ENCODE measurements around the gene ENPP3. TPM values are rescaled to one million over a fixed set of nuclear protein-coding genes. Genes with fewer than 3 reads are reported as not detected.

Gene ENPP3
- total and polyA plus RNA-seq, 9 of the 15 experiments (the other 6 are each of a cell fraction or from before 2014, with no cell fraction given), result 14.0 to 32.8 (median 21.6) TPM

DNA sequence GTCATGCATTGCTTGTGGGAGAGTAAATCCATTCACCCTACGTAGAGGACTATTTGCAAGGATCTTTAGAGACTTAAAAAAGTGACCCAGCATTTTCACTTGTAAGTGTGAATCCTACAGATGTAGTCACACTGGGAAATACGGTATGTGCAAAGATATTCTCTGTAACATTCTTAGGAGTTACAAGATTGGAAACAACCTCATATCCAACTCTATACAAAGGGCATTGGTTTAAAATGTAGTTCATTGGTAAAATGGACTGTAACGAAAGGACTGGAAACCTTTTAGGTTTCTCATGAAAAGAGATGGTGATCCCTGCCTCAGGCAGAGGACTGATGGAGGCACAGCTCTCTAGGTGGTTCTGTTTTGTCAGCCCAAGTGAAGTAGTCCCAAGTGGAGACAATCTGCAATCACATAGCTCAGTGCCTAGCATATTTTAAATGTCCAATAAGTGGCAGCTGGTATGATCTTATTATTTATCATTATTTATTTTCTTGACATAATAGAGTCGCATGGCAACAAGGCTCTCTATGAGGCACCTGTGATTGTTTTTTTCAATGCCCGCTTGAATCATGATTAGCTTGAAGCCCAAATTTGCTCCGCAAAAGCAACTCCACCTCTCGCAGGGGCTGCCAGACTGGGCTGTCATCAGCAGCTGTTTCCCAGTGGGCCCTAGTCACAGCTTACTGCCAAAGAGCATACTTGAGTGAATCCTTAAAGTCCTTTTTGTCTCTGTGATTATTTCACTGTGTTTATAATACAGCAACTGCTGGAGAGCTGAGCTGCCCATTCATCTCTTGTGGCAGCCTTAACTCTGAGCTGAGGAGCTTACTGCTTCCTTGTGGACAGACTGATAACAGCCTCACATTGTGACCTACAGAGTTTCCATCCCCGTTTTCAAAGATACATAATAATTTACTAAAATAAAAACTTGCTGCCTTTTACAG lies 150.9 kb downstream of the ENPP3 start:
- ATAC-seq (peak; percentile 67), DNase-seq (ENCODE audit: extremely low read depth in 1 of 4, low spot score in 3 of 4) (no peak), FAIRE-seq (no peak)
- Histone ChIP-seq H3K79me2 (ENCODE audit: control insufficient read depth, insufficient read depth, low read length) (no peaks in the 10 kb centered on the region), H3K36me3 (ENCODE audit: control insufficient read depth, insufficient read depth, low read length) (no peaks in the 10 kb centered on the region), H3K4me2 (ENCODE audit: insufficient read depth, low read length) (no peak overlapping the region), H3K9ac (ENCODE audit: insufficient read depth in 1 of 2, low read depth in 2 of 2, low read length in 2 of 2) (no peak overlapping the region), H3K9me3 (replicated peaks; ENCODE audit: control insufficient read depth, insufficient read depth, low read depth, low read length) (no peaks in the 10 kb centered on the region), H3K27me3 (ENCODE audit: control insufficient read depth in 2 of 2, insufficient read depth in 2 of 2, low read length in 2 of 2) (peaks cover 0 to 5% of the 10 kb centered on the region in 2 experiments; a peak in 2 of 5 replicates), H3K4me1 (replicated peaks in 1 of 2; ENCODE audit: control insufficient read depth in 2 of 2, insufficient read depth in 2 of 2, low read length in 2 of 2) (no peaks in the 10 kb centered on the region), H4K20me1 (replicated peaks; ENCODE audit: control insufficient read depth, insufficient read depth, low read length) (no peaks in the 10 kb centered on the region), H3K27ac (ENCODE audit: extremely low read depth, low read depth, low read length) (no peak overlapping the region), H2AFZ (ENCODE audit: low read depth, low read length) (no peak overlapping the region), H3K4me3 (no peak overlapping the region), H3K9me1 (ENCODE audit: control insufficient read depth, insufficient read depth, low read length) (no peaks in the 10 kb centered on the region)
- WGBS (ENCODE audit: insufficient coverage, low coverage, missing lambda C conversion rate), result 0% methylated on average over 8 of the region's 8 CpGs
- in situ Hi-C loops (cut with MboI), result no loop called here
- ChIA-PET CTCF (ENCODE audit: low intra/inter-chr PET ratio) (no interaction called here), POLR2A (no interaction called here)
- TF ChIP-seq HOXB6 (CRISPR knock-in tag; IDR thresholded peaks at IDR 0.05; ENCODE audit: borderline replicate concordance), result no peak
- TF ChIP-seq KDM4B (IDR thresholded peaks at IDR 0.05; ENCODE audit: borderline replicate concordance in 2 of 2, low read depth in 1 of 2), result no peak
- no peak for TF ChIP-seq ZKSCAN8 (CRISPR knock-in tag; IDR thresholded peaks at IDR 0.05)
- TF ChIP-seq DIDO1 (tag; IDR thresholded peaks at IDR 0.05; ENCODE audit: low read depth), result no peak
- TF ChIP-seq ZNF282 (CRISPR knock-in tag; IDR thresholded peaks at IDR 0.05), result no peak
- BruUV-seq (replicated peaks), result no TSS peak
- intact Hi-C loops (cut with micrococcal nuclease), result no loop called here
